ENCODE measurements around the gene DSG3.
"Not testable (repeated sequence)": the region's sequence is repeated elsewhere in the genome, so short reads cannot be mapped to it uniquely, and the experiment has no call there.

The DSG3 gene

DNA sequence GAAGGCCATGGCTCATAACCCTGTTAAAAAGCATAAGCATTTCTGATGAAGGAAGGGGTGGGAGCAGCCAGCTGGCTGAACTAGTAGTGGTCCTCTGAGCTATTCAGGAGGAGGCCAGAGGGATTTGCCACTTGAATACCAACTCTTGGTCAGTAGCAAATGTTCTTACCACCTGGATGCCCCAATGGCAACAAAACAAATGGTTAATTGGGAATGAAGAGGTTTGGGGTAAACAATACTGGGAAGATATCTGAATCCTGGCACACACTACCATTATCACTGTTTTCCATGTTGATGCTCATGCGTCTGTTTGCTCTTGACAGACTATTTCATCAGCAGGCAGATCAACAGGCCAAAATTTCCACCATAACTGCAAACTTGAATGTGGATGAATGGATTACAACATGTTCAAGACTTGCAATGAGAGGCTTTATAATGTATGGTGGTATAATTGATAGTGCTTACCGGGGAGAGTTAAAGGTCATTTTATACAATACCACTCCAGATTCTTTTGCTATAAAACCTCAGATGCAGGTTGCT is 47.2 kb downstream of the DSG3 start:
- DNase-seq, result not testable (repeated sequence)

DNA sequence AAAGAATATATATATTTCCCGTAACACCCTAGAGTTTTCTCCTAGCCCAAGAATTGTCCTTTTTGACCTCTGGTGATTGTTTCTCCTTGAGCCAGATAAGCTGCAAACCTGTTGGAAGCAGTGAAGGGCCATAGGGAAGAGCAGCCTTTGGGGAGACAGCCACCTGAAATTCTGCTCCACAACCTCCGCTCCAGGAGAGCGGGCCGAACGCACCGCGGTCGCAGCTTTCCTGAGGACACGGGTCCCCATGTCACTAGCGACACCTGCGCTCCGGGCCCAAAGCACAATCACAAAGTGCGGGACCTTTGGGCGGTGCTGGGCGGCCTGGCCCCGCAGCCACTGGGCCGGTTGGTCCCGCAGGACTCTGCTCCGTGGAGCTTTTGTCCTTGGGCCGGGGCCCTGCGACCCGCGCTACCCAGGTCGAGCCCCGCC is 49.9 kb downstream of the DSG3 start:
- DNase-seq, result no peak

GRCh38 chr18:31497836-31498573 is 50.5 kb downstream of the DSG3 start, which contains the start of gene DSG2:
DSG2 (plus strand) TSS chr18:31498177; CDS start chr18:31498252, 75 bp downstream.
- no peak for DNase-seq

- DNase-seq, result no peak
Measured at GRCh38 chr18:31498574-31499524, 51.3 kb downstream of the DSG3 start.

- no peak for DNase-seq
Measured at GRCh38 chr18:31500051-31500688, 52.6 kb downstream of the DSG3 start.

DNA sequence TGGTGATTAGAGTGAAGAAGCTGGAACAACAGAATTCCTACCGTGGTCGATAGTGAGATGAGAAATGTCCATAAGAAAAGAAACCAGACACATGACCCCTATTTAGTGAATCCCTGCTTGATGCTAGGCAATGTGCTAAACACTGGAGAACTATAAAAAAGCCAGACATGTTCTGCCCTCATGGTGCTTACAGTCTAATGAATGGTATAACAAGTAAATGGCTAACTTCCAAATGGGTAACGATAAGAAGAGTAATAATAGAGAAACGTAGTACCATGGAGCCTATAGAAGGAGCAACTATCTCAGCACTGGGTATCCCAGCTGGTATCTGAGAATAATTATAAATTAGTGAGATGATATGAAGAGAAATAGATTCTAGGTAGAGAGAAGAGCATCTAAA is 55.5 kb downstream of the DSG3 start:
- no peak for DNase-seq

DNA sequence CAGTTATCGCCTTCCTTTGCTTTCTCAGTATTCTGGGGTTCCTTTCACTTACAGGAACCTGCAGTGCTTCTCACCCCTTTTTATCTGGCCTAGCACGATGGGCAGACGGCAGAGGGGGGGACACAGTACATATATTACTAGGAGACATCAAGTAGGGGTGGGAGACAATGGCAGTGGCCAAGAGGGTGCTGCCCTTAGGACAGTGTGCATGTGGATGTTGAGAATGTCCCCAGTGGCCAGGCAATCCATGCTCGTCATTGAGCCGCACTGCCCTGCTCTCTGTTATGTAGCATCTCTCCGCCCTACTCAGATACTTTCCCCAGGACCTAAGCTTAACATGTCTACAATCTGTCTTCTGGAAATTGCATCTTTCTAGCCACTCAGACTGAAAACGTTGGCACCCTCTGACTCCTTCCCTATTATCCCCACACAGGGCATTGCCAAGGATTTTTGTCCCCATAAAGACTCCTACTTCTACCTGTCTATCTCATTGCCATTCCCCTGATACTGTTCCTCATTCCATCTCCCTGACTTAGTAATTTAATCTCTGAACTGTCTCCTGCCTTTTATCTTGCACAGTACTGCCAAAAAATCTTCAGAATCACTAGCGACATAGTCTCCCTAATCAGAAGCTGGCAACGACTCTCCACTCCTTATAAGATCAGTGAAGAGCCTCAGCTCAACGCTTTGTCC is 57.1 kb downstream of the DSG3 start:
- DNase-seq, result no peak

- DNase-seq, result no peak
Measured at GRCh38 chr18:31505156-31505555, 57.6 kb downstream of the DSG3 start.

DNA sequence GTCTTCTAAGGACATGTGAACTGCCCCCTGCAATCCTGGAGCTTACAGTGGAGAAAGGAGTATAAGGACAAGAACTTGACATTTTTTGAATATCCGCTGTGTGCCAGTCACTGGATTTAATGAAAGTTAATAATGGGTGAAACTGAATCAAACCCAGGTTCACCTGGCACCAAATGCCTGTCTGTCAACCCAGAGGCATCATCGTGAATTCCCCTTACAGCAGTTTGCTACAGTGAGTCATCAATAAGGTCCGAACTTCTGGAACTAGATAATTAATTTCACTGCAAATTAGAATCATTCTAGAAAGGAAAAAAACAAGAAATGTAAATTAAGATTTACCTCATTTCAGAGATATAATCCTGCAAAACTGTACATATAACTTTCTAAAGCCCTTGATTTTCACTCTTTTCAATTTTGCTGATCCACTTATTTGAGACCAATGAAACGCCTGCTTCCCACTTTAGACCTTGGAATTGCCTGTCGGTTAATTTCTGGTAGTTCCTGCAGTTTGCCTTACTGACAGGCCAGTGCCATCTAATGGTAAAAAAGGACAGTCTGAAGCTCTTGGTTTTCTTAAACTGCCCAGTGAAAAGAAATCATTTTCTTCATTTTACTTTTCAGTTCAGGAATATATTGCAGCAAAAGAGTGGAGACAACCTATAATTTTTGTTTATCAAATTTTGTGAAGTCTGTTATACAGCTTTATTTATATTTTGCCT is 58.6 kb downstream of the DSG3 start:
- no peak for DNase-seq

DNA sequence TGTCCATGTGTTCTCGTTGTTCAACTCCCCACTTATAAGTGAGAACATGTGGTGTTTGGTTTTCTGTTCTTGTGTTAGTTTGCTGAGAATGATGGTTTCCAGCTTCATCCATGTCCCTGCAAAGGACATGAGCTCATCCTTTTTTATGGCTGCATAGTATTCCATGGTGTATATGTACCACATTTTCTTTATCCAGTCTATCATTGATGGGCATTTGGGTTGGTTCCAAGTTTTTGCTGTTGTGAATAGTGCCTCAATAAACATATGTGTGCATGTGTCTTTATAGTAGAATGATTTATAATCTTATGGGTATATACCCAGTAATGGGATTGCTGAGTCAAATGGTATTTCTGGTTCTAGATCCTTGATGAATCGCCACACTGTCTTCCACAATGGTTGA is 59.6 kb downstream of the DSG3 start:
- DNase-seq, result not testable (repeated sequence)

DNA sequence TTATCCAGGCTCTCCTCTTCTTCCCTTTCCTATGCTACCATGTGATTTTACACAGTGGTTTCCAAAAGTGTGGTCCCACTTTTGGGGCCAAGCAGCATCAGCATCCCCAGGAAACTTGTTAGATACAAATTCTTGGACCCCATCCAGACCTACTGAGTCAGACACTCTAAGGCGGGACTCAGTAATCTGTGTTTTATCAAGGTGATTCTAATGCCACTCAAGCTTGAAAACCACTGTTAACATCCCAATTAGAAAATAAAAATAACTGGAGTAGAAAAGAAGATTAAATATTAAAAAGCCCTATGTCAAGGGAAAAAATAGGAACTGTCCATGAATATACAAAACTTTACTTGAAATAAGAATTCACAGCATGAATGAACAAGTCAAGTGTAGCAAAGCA is 61.2 kb downstream of the DSG3 start:
- no peak for DNase-seq

- no peak for DNase-seq
Measured at GRCh38 chr18:31509571-31509970, 62.0 kb downstream of the DSG3 start.

DNA sequence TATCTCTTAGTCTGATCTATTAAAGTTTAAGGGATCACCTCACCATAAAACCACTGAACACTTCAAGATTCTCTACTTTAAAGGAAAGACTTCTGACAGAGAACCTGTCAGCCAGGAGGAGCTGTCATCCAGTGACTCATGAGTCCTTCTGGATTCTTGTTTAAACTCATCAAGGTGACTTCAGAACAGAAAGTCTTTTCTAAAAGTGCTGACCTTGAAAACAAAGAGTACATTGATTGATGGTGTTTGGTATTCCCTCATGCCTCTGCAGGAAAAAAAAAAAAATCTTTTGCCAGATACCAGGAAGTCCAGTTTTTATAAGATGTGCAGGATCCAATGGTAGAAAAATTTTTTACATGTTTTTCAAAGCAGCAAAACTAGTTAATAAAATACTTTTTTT is 62.8 kb downstream of the DSG3 start:
- no peak for DNase-seq

GRCh38 chr18:31511098-31511497 is 63.6 kb downstream of the DSG3 start:
- no peak for DNase-seq

DNA sequence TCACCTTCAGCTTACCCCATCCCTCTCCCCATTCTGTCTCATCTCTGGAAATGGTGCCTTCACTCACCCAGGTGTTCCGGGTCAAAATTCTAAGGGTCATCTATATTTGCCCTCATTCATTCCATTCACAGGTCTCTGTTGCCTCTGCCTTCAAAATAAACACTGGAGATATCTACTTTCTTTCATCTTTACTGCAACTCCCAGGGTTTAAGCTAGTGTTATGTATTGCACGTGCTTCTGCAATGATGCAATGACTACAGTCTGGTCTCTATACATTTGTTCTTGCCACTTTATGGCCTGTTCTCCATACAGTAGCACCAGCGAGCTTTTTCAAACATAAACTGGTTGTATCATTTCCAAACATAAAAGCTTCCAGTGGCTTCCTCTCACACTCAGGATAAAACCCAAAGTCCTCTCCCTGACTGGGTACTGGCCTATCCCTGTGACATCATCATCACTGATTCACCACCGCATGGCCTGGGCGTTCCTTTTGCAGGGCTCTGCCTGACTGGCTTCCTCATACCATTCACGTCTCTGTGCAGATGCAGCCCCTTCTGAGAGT is 64.7 kb downstream of the DSG3 start:
- DNase-seq, result no peak

- no peak for DNase-seq
Measured at GRCh38 chr18:31513189-31513935, 65.8 kb downstream of the DSG3 start.

DNA sequence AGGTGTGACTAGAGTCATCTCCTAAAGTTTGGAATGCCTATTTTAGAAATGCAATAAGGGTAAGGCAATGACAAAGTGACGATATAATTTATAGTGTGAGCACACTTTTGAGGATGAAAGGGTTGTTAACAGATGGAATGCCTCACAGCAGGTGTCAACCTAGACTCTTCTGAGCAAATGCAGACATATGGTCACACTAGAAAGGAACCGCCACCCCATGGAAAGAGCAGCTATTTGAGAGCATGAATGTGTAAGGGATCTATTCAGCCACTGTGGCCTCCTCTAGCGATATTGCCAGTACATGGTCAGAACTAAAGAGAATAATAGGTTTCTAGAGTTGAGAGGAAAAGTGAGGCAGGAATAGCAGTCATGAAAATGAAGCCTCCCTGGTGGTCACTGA is 68.9 kb downstream of the DSG3 start:
- no peak for DNase-seq

- DNase-seq, result no peak
Measured at GRCh38 chr18:31526374-31526773, 78.8 kb downstream of the DSG3 start.

All from activated CD4-positive, CD25-positive, alpha-beta regulatory T cell treated with anti-CD3 and anti-CD28 coated beads, Interleukin-2, amount 50 U/mL, for 72 hours (primary cell).